Measurements from ENCODE around the gene TMEFF2.

The TMEFF2 gene

DNA sequence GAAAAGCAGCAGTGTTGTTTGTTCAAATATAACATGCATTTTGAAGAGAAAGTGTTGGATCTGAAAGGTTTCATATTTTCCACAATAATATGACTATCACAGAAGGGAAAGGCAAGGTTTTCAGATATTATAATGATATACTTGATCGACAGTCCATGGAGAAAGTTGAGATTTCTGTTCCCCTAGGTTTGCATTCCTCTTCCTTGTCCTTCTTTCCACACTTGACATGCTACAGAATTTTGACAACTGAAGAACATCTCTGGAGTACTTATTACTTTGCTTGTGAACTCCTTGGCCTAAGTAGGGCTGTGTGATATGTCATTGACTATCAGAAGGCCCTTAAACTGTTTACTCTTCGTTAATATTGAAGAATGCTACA lies 46.5 kb downstream of the TMEFF2 start:
- H3K27me3 ChIP-seq (ENCODE audit: control insufficient read depth, insufficient read depth, low read length) = no peaks in the 10 kb centered on the region
- no peak overlapping the region for H3K4me2 ChIP-seq (ENCODE audit: low read length)
- no peak overlapping the region for H3K27ac ChIP-seq
- no peak overlapping the region for H2AFZ ChIP-seq
- H3K9me3 ChIP-seq (ENCODE audit: control insufficient read depth, low read length) = no peaks in the 10 kb centered on the region
- no peaks in the 10 kb centered on the region for H3K36me3 ChIP-seq (ENCODE audit: control insufficient read depth, insufficient read depth, low read length)
- TF ChIP-seq, protein P1, sequence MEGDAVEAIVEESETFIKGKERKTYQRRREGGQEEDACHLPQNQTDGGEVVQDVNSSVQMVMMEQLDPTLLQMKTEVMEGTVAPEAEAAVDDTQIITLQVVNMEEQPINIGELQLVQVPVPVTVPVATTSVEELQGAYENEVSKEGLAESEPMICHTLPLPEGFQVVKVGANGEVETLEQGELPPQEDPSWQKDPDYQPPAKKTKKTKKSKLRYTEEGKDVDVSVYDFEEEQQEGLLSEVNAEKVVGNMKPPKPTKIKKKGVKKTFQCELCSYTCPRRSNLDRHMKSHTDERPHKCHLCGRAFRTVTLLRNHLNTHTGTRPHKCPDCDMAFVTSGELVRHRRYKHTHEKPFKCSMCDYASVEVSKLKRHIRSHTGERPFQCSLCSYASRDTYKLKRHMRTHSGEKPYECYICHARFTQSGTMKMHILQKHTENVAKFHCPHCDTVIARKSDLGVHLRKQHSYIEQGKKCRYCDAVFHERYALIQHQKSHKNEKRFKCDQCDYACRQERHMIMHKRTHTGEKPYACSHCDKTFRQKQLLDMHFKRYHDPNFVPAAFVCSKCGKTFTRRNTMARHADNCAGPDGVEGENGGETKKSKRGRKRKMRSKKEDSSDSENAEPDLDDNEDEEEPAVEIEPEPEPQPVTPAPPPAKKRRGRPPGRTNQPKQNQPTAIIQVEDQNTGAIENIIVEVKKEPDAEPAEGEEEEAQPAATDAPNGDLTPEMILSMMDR (IDR thresholded peaks at IDR 0.05) = no peak
- no peaks in the 10 kb centered on the region for H3K79me2 ChIP-seq
- no peaks in the 10 kb centered on the region for H3K4me1 ChIP-seq
- no peak overlapping the region for H3K4me3 ChIP-seq (ENCODE audit: low read depth, low read length)
- H3K9ac ChIP-seq = no peak overlapping the region

DNA sequence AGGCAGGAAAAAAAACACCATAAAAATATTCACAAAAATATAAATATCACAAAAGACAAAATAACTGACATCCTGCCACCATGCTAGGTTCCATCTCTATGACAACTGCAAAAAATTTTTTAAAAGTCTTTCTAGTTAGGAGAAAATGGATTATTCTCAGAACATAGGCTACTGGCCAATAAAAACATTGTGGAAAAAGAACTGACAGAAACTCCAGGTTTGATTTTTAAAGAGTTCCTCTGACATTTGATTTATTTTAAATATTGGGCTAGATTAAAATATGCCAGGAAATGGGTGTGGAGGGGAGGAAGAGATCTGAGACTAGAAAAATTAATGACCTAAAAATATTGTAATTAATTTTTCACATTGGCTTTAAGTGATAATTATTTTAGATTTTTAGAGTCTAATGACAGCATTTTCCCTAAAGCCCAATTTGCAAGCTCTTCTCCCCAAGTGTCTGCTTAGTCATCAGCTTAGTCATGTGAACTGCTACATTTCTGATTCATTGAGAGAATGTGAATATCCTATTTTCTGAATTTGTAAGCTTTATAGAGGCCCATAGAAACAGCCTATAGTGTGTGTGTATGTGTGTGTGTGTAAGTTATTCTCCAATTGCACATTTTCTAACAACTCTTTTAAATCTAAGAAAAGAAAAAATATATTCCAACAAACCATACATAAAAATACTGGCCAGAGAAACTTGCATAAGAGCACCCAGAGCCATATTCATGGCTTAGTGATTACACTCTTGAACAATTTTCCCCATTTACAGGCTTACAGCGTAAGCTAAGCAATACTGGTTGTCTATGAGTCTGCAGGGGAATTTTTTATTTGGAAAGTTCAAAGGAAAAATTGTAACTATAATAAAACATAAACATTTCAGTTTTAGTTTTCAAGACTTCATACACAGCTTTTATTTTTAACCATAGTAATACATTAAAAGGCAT lies 48.4 kb downstream of the TMEFF2 start:
- no peaks in the 10 kb centered on the region for H3K79me2 ChIP-seq
- H3K4me1 ChIP-seq = no peaks in the 10 kb centered on the region
- no peaks in the 10 kb centered on the region for H3K36me3 ChIP-seq (ENCODE audit: control insufficient read depth, insufficient read depth, low read length)
- TF ChIP-seq, protein P1 (IDR thresholded peaks at IDR 0.05) = no peak
- H3K27ac ChIP-seq = no peak overlapping the region
- H3K4me2 ChIP-seq (ENCODE audit: low read length) = no peak overlapping the region
- H2AFZ ChIP-seq = no peak overlapping the region
- H3K4me3 ChIP-seq (ENCODE audit: low read depth, low read length) = no peak overlapping the region
- H3K9me3 ChIP-seq (ENCODE audit: control insufficient read depth, low read length) = no peaks in the 10 kb centered on the region
- H3K9ac ChIP-seq = no peak overlapping the region
- no peaks in the 10 kb centered on the region for H3K27me3 ChIP-seq (ENCODE audit: control insufficient read depth, insufficient read depth, low read length)

DNA sequence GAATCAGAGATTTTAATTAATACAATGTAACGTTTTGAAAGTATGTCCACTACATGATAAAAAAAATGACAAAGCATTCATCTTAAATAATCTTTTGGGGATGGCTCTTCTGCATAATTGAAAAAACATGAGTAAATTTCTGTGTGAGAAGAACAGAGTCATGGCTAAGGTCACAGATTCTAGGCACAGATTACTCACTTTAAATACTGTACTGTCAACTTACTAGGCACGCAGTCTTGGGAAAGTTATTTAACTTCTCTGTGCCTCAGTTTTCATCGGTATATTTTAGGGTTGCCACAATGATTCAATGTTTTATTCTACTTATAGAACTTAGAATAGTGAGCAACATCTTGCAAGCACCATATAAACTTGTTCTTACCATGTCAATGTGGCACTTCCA lies 49.2 kb downstream of the TMEFF2 start:
- H2AFZ ChIP-seq = no peak overlapping the region
- H3K4me2 ChIP-seq (ENCODE audit: low read length) = no peak overlapping the region
- no peaks in the 10 kb centered on the region for H3K4me1 ChIP-seq
- H3K27ac ChIP-seq = no peak overlapping the region
- no peaks in the 10 kb centered on the region for H3K27me3 ChIP-seq (ENCODE audit: control insufficient read depth, insufficient read depth, low read length)
- no peaks in the 10 kb centered on the region for H3K79me2 ChIP-seq
- H3K36me3 ChIP-seq (ENCODE audit: control insufficient read depth, insufficient read depth, low read length) = no peaks in the 10 kb centered on the region
- H3K9me3 ChIP-seq (ENCODE audit: control insufficient read depth, low read length) = no peaks in the 10 kb centered on the region
- H3K9ac ChIP-seq = no peak overlapping the region
- TF ChIP-seq, protein P1 (IDR thresholded peaks at IDR 0.05) = no peak
- H3K4me3 ChIP-seq (ENCODE audit: low read depth, low read length) = no peak overlapping the region

DNA sequence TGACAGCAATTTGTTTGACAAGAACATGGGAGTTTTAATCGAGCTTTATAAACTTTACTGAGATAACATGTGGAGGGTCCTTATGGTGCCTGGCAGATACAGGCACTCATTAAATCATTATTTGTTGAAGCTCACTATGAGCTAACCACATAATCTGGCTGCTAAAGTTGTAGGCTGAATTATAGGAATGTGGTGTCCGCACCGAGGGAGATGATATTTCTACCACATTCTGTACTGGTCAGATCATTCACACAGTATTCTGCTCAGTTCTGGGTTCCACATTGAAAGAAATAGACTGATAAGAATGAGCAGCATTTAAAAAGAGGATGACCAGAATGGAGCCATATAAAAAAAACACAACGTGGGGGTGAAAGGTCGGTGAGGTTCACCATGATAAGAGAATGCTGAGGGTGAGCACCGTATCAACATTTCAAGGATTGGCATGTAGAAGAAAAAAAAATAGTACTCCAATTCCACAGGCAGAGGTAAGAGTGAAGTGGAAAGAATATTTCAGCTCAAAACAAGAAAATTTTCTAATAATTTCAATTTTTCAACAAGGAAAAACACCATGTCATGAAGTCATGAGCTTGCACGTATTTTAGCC lies 54.4 kb downstream of the TMEFF2 start:
- Histone ChIP-seq H3K4me1 (no peaks in the 10 kb centered on the region), H2AFZ (no peak overlapping the region), H3K9me3 (ENCODE audit: control insufficient read depth, low read length) (no peaks in the 10 kb centered on the region), H3K27me3 (ENCODE audit: control insufficient read depth, insufficient read depth, low read length) (no peaks in the 10 kb centered on the region), H3K79me2 (no peaks in the 10 kb centered on the region), H3K27ac (no peak overlapping the region), H3K9ac (no peak overlapping the region), H3K4me3 (ENCODE audit: low read depth, low read length) (no peak overlapping the region), H3K36me3 (ENCODE audit: control insufficient read depth, insufficient read depth, low read length) (no peaks in the 10 kb centered on the region), H3K4me2 (ENCODE audit: low read length) (no peak overlapping the region)
- TF ChIP-seq, protein P1 (IDR thresholded peaks at IDR 0.05) = no peak
